ENCODE results near the gene SALL4. TPM values are rescaled to one million over a fixed set of nuclear protein-coding genes. Genes with fewer than 3 reads are reported as not detected.
"Not testable (repeated sequence)": the region's sequence is repeated elsewhere in the genome, so short reads cannot be mapped to it uniquely, and the experiment has no call there.

SALL4 gene
- total RNA-seq, 1 experiment from 2014 or later = 7.6 TPM

- no peak for TF ChIP-seq CTCF (IDR thresholded peaks at IDR 0.05; ENCODE audit: unreplicated experiment)
- peaks cover 36% of the 10 kb centered on the region for H3K36me3 Mint-ChIP-seq (ENCODE audit: insufficient read depth, unreplicated experiment)
- no peaks in the 10 kb centered on the region for H3K9me3 Mint-ChIP-seq (ENCODE audit: low read depth, unreplicated experiment)
- peaks cover 25% of the 10 kb centered on the region for H3K4me1 Mint-ChIP-seq (ENCODE audit: low read depth, unreplicated experiment)
- CTCF ChIA-PET = interaction anchor here (0.6 to 1.0 kb wide), 2 partner anchors 68 to 83 kb away, joined by 3 read pairs; no protein-coding TSS in a partner anchor
- no peaks in the 10 kb centered on the region for H3K27me3 Mint-ChIP-seq (ENCODE audit: unreplicated experiment)
- BruUV-seq (replicated peaks) = no TSS peak
- intact Hi-C loops (cut with micrococcal nuclease; ENCODE audit: unreplicated experiment) = loop anchor here (10.0 kb wide), 2 partner anchors 134 to 316 kb away; no protein-coding TSS in a partner anchor
- DNase-seq = no peak
- H3K4me3 Mint-ChIP-seq (ENCODE audit: low read depth, unreplicated experiment) = peak overlapping the region; percentile 74
- H3K27ac Mint-ChIP-seq (ENCODE audit: unreplicated experiment) = peak overlapping the region; percentile 82
Measured at GRCh38 chr20:51768759-51769517, 33.4 kb downstream of the SALL4 start.

- intact Hi-C loops (cut with micrococcal nuclease; ENCODE audit: unreplicated experiment) = loop anchor here (1.0 to 10.0 kb wide), 4 partner anchors 24 to 317 kb away; no protein-coding TSS in a partner anchor
- CTCF ChIA-PET = interaction anchor here (0.6 to 1.9 kb wide), 5 partner anchors 51 to 293 kb away, joined by 3 to 15 read pairs (median 3); no protein-coding TSS in a partner anchor
Measured at GRCh38 chr20:51767867-51768758, 34.2 kb downstream of the SALL4 start, which contains the start of gene ATP9A. ATP9A (minus strand) TSS chr20:51768390; CDS start chr20:51768369, 21 bp downstream.

GRCh38 chr20:51766994-51767866 is 35.1 kb downstream of the SALL4 start:
- BruUV-seq (replicated peaks) = TSS peak; percentile 99
- Mint-ChIP-seq H3K27me3 (ENCODE audit: unreplicated experiment) (no peaks in the 10 kb centered on the region), H3K4me1 (ENCODE audit: low read depth, unreplicated experiment) (peaks cover 33% of the 10 kb centered on the region), H3K27ac (ENCODE audit: unreplicated experiment) (peak overlapping the region; percentile 81), H3K36me3 (ENCODE audit: insufficient read depth, unreplicated experiment) (peaks cover 36% of the 10 kb centered on the region), H3K4me3 (ENCODE audit: low read depth, unreplicated experiment) (peak overlapping the region; percentile 73), H3K9me3 (ENCODE audit: low read depth, unreplicated experiment) (no peaks in the 10 kb centered on the region)
- peak; percentile 100 for DNase-seq
- peak; percentile 72 for TF ChIP-seq CTCF (IDR thresholded peaks at IDR 0.05; ENCODE audit: unreplicated experiment)
- CTCF ChIA-PET = interaction anchor here (0.6 to 1.9 kb wide), 13 partner anchors 15 to 315 kb away, joined by 3 to 23 read pairs (median 4); no protein-coding TSS in a partner anchor
- intact Hi-C loops (cut with micrococcal nuclease; ENCODE audit: unreplicated experiment) = loop anchor here (1.0 to 10.0 kb wide), 4 partner anchors 23 to 318 kb away; no protein-coding TSS in a partner anchor

More at GRCh38 chr20:51767867-51768758, 34.2 kb downstream of the SALL4 start, which contains the start of gene ATP9A:
- Mint-ChIP-seq H3K9me3 (ENCODE audit: low read depth, unreplicated experiment) (no peaks in the 10 kb centered on the region), H3K36me3 (ENCODE audit: insufficient read depth, unreplicated experiment) (peaks cover 36% of the 10 kb centered on the region), H3K27me3 (ENCODE audit: unreplicated experiment) (no peaks in the 10 kb centered on the region), H3K27ac (ENCODE audit: unreplicated experiment) (peak within 1 kb of the TSS; percentile 82), H3K4me3 (ENCODE audit: low read depth, unreplicated experiment) (peak within 1 kb of the TSS; percentile 74), H3K4me1 (ENCODE audit: low read depth, unreplicated experiment) (peaks cover 32% of the 10 kb centered on the region)
- BruUV-seq (replicated peaks) = no TSS peak
- peak; percentile 53 for DNase-seq
- peak; percentile 2 for TF ChIP-seq CTCF (IDR thresholded peaks at IDR 0.05; ENCODE audit: unreplicated experiment)

- H3K9me3 Mint-ChIP-seq (ENCODE audit: low read depth, unreplicated experiment); DNase-seq; H3K27ac Mint-ChIP-seq (ENCODE audit: unreplicated experiment); BruUV-seq (replicated peaks); H3K4me3 Mint-ChIP-seq (ENCODE audit: low read depth, unreplicated experiment); CTCF ChIA-PET; H3K27me3 Mint-ChIP-seq (ENCODE audit: unreplicated experiment): not testable (repeated sequence)
- intact Hi-C loops (cut with micrococcal nuclease; ENCODE audit: unreplicated experiment) = loop anchor here (10.0 kb wide), 2 partner anchors 131 to 319 kb away; no protein-coding TSS in a partner anchor
- Mint-ChIP-seq H3K4me1 (ENCODE audit: low read depth, unreplicated experiment) (peaks cover 51% of the 10 kb centered on the region), H3K36me3 (ENCODE audit: insufficient read depth, unreplicated experiment) (peaks cover 51% of the 10 kb centered on the region)
Measured at GRCh38 chr20:51765381-51765780, 36.9 kb downstream of the SALL4 start.
